Heart left ventricle (tissue), 16 donors: ENCODE data around the gene BMP10. TPM values are rescaled to one million over a fixed set of nuclear protein-coding genes. Genes with fewer than 3 reads are reported as not detected.

Source experiments
- ATAC-seq, 4 donors: fragments of 200-7000 bp; cut with Tn5 transposase; one replicate each; pipeline ENCODE4 v1.9.1; 2020 to 2022; ENCODE audit warnings: moderate library complexity in 4 of 4, mild to moderate bottlenecking in 3 of 4, moderate number of reproducible peaks in 1 of 4
- DNase-seq, 5 donors: peaks; one replicate each; pipeline ENCODE4 v3.0.0-alpha.2; 2020
- H3K27ac ChIP-seq, 12 donors: fragments of 200-600 bp; sonication (generic) in 4 of 12; one replicate each; pipeline versions ENCODE4 v1.5.0 to v1.8.0; 2016 to 2022; ENCODE audit warnings: mild to moderate bottlenecking in 2 of 12
- H3K27me3 ChIP-seq, 9 donors: fragments of 200-600 bp; sonication (generic) in 2 of 9; one replicate each; pipeline versions ENCODE4 v1.5.1 to v1.8.0; 2016 to 2022; ENCODE audit warnings: mild to moderate bottlenecking in 3 of 9
- H3K36me3 ChIP-seq, 9 donors: fragments of 200-600 bp; sonication (generic) in 2 of 9; one replicate each; pipeline versions ENCODE4 v1.5.0 to v1.8.0; 2018 to 2022; ENCODE audit warnings: mild to moderate bottlenecking in 2 of 9
- H3K4me1 ChIP-seq, 12 donors: fragments of 200-600 bp; sonication (generic) in 4 of 12; one replicate each; pipeline versions ENCODE4 v1.5.0 to v1.8.0; 2016 to 2022; ENCODE audit warnings: mild to moderate bottlenecking in 3 of 12
- H3K4me3 ChIP-seq, 12 donors: fragments of 200-600 bp; sonication (generic) in 4 of 12; one replicate each; pipeline versions ENCODE4 v1.5.0 to v1.8.0; 2017 to 2022; ENCODE audit warnings: mild to moderate bottlenecking in 9 of 12, moderate library complexity in 4 of 12
- H3K9me3 ChIP-seq, 12 donors: fragments of 200-600 bp; sonication (generic) in 4 of 12; one replicate each; pipeline versions ENCODE4 v1.5.0 to v1.8.0; 2016 to 2022; ENCODE audit warnings: mild to moderate bottlenecking in 1 of 12
- POLR2A ChIP-seq, 2 donors: fragments of 450-650 bp; IDR thresholded peaks; one replicate each; pipeline ENCODE4 v1.6.1; 2017; ENCODE audit warnings: antibody characterized with exemption in 2 of 2, mild to moderate bottlenecking in 2 of 2, moderate library complexity in 2 of 2
- WGBS, 4 donors: extraction: QIAGEN DNeasy Blood & Tissue Kit in 2 of 4; methylation state at CpG; one replicate each; pipeline versions ENCODE4 v1.1.5 to v1.1.7; 2013 to 2018; 5-methylcytosine and 5-hydroxymethylcytosine counted together
- intact Hi-C, 10 donors: fragments of 100-400 bp; cut with DNase I; formaldehyde crosslinking; loops; one replicate each; pipeline versions ENCODE4 v1.11.1 to v1.14.2; 2022
- polyA plus RNA-seq, 2 donors: library from polyadenylated mRNA; stranded (reverse); fragments of 200-250 nt; gene quantifications; one replicate each; pipeline ENCODE4 v1.2.3, GENCODE V29; 2013
- total RNA-seq, 9 donors: library from RNA; depleted of rRNA in 2 of 9; stranded (reverse); fragments of >200 nt in 2 of 9; fragmentation: NEBNext Ultra II Directional in 3 of 9; extraction: Animal tissue kit (Norgen Biotek cat#: 25700) in 3 of 9; gene quantifications; one replicate each; pipeline versions ENCODE4 v1.1.0 to v1.2.4, GENCODE V29; 2016 to 2023
- TF ChIP-seq, protein P1 (sequence below), 12 donors: fragments of 200-600 bp; sonication (generic) in 4 of 12; IDR thresholded peaks; one replicate each; pipeline versions ENCODE4 v1.5.0 to v1.8.0; 2018 to 2022; ENCODE audit warnings: antibody characterized with exemption in 12 of 12, mild to moderate bottlenecking in 5 of 12
- donor health status: ischemic (EF 13 %, LVEDD 7.1; RV severe dilation, severe dysfunction).
- donor health status: healthy with polysubstance abuse.
- donor health status: DM: no; HTN: yes; CAD: no.
- donor health status: DM: no; HTN: no; CAD: no.
- donor health status: ischemic (EF 25% LVEDD 6.9; RV normal size, moderate dysfunction).
- donor health status: ischemic (EF 25% LVEDD 5.7; RV mildly dilated, moderate dysfunction).
- donor health status: healthy.
- donor health status: DM: yes; HTN: yes; CAD: no.
- donor health status: ischemic (EF 35%, LVEDD 5.7; RV mildly dilated, moderate dysfunction).
- donor health status: nonischemic (EF 11% LVEDD 7.7; RV severe dilation, severe dysfunction).
- donor health status: DM: yes; HTN: yes; CAD: no.
- donor health status: PGD.
- donor health status: ischemic (EF 29% LVEDD 5.4; RV normal size, mild dysfunction).
- donor health status: nonischemic (EF 23%, LVEDD 6.1; RV moderate dilation, normal function).

Gene BMP10
- total and polyA plus RNA-seq, 11 donors = 0.15 to 5.9 (median 1.7) TPM; not detected in 7

DNA sequence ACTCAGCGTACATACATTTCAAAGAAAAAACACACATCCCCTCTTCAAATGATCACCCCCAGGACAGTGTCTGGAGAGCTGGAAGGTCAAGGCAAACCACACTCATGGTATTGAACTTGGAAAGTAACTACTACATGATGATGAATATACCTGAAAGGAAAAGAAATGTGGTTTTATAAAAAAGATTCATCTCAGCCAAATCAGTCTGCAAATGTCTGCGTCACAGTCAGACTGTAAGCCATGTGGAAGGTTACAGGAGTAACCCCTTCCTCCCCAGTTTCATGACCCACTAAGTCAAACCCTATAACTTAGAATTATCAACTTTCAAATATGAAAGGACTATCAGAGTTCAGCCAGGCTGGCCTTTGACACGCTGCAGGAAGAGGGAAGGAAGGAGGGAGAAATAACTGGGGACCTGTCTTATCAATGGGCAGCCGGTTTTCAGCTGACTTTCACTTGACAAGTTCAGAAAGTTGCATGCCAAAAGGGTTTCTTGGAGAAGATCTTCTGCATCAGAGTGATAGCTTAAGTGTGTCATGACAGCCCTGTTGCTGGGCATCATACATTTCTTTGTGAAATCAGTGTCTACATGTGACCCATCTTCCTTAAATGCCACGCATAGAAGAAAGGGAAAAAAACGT lies 7.0 kb upstream of the BMP10 start:
- no peak overlapping the region for H3K27ac ChIP-seq

DNA sequence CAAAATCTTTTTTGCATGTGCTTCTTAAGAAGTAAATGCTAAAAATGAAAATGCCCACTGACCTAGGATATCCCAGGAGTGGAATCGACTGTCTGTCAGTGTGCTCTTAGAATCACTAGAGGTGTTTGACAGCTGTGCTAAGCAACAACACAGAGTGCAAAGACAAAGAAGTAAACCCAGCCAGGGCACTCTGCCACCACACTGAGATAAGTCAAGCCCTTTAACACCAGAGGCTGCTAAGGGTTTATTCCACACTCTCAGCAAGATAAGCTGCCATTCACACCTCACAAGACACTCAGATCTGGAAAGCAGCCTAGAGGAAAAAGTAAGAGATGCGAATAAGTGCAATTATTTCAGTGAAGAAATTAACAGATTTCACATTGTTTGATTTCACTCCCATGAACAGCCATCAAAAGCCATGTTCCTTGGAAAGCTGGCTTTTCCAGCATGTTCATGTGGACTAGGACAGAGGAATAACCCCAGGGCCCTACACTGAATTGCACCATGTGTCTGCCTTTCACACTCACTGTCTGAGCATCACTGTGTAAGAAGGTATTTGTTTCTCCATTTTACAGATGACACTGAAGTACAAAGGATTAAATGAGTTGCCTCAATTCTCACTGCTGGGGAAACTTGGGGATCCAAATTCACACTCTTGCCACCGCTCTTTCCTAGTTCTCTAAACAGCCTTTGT lies 6.0 kb upstream of the BMP10 start:
- 56 to 62% (median 58%) methylated on average over 3 of the region's 3 CpGs for WGBS, 4 donors
- Histone ChIP-seq H3K9me3 (no peaks in the 10 kb centered on the region), H3K36me3 (no peaks in the 10 kb centered on the region), H3K27ac (no peak overlapping the region), H3K27me3 (peaks cover 0 to 72% (median 13%) of the 10 kb centered on the region in 9 donors), H3K4me3 (no peak overlapping the region), H3K4me1 (peaks cover 0 to 10% (median 0%) of the 10 kb centered on the region in 12 donors)
- DNase-seq = peak; percentile 34 to 83 (median 69)
- intact Hi-C loops = no loop called here
- TF ChIP-seq POLR2A (IDR thresholded peaks at IDR 0.05) = no peak
- TF ChIP-seq, protein P1, sequence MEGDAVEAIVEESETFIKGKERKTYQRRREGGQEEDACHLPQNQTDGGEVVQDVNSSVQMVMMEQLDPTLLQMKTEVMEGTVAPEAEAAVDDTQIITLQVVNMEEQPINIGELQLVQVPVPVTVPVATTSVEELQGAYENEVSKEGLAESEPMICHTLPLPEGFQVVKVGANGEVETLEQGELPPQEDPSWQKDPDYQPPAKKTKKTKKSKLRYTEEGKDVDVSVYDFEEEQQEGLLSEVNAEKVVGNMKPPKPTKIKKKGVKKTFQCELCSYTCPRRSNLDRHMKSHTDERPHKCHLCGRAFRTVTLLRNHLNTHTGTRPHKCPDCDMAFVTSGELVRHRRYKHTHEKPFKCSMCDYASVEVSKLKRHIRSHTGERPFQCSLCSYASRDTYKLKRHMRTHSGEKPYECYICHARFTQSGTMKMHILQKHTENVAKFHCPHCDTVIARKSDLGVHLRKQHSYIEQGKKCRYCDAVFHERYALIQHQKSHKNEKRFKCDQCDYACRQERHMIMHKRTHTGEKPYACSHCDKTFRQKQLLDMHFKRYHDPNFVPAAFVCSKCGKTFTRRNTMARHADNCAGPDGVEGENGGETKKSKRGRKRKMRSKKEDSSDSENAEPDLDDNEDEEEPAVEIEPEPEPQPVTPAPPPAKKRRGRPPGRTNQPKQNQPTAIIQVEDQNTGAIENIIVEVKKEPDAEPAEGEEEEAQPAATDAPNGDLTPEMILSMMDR (IDR thresholded peaks at IDR 0.05) = no peak
- peak; percentile 98 to 99 (median 99) for ATAC-seq

More for the DNA sequence above, 7.0 kb upstream of the BMP10 start:
- WGBS, 4 donors = 47 to 61% (median 52%) methylated on average over 6 of the region's 6 CpGs
- TF ChIP-seq POLR2A (IDR thresholded peaks at IDR 0.05) = no peak
- TF ChIP-seq, protein P1 (IDR thresholded peaks at IDR 0.05) = no peak
- DNase-seq (no peak), ATAC-seq (no peak)
- Histone ChIP-seq H3K27me3 (peaks cover 0 to 72% (median 10%) of the 10 kb centered on the region in 9 donors), H3K4me1 (peaks cover 0 to 10% (median 0%) of the 10 kb centered on the region in 12 donors), H3K36me3 (no peaks in the 10 kb centered on the region), H3K9me3 (no peaks in the 10 kb centered on the region), H3K4me3 (no peak overlapping the region)
- intact Hi-C loops = no loop called here

DNA sequence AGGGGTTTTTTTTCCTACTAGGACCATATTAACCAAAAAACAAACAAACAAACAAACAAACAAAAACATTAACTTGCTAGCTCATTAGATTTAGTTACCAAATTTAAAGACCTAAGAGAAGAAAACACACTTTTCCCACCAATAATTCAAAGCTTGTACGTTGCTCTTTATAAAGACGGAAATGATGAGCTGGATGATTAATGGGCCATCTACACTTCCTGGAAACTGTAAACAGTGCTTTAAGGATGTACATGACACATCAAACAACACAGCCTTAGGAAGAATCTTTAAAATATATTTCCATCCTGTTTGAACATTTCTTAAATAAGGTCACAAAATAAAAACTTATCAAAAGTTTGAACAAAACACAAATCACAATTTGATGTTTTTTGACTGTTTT lies 982 bp downstream of the BMP10 start:
- DNase-seq (no peak), ATAC-seq (no peak)
- Histone ChIP-seq H3K4me3 (no peak overlapping the region), H3K36me3 (no peaks in the 10 kb centered on the region), H3K27ac (no peak overlapping the region), H3K4me1 (no peaks in the 10 kb centered on the region), H3K9me3 (no peaks in the 10 kb centered on the region), H3K27me3 (peaks cover 0 to 76% (median 6%) of the 10 kb centered on the region in 9 donors)
- 60 to 70% (median 67%) methylated on average over 2 of the region's 2 CpGs for WGBS, 4 donors
- intact Hi-C loops = no loop called here
- no peak for TF ChIP-seq POLR2A (IDR thresholded peaks at IDR 0.05)
- TF ChIP-seq, protein P1 (IDR thresholded peaks at IDR 0.05) = no peak

DNA sequence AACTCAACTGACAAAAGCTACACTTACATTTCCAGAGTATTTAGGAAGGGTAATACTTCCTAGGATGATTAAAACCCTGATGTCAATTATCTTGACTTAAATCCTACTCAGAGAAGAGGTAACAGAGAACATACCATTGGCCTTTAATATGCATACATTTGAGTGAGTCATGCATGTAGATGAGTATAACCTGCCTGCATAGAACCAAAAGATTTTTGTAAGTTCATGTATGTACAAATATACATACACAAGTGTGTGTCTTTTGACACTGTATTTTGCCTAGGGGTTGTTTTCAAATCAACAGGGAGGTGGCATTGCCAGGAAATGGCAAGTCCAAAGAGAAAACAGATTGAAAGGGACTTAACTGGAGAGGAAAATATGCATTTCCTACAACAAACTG lies 6.1 kb downstream of the BMP10 start:
- intact Hi-C loops = no loop called here
- DNase-seq (no peak), ATAC-seq (no peak)
- H3K36me3 ChIP-seq = no peaks in the 10 kb centered on the region
- TF ChIP-seq, protein P1 (IDR thresholded peaks at IDR 0.05) = no peak
- TF ChIP-seq POLR2A (IDR thresholded peaks at IDR 0.05) = no peak
- no peak overlapping the region for H3K4me3 ChIP-seq
- peaks cover 0 to 16% (median 0%) of the 10 kb centered on the region in 12 donors for H3K4me1 ChIP-seq
- peaks cover 0 to 74% (median 11%) of the 10 kb centered on the region in 9 donors for H3K27me3 ChIP-seq
- no peak overlapping the region for H3K27ac ChIP-seq
- no peaks in the 10 kb centered on the region for H3K9me3 ChIP-seq
